ENCODE data around the gene GPX6. TPM values are rescaled to one million over a fixed set of nuclear protein-coding genes. Genes with fewer than 3 reads are reported as not detected.
A peak's percentile ranks its signal among the peaks of the same experiment; 100 is the strongest.

Gene GPX6
- total RNA-seq, 1 donor from 2014 or later, result not detected

DNA sequence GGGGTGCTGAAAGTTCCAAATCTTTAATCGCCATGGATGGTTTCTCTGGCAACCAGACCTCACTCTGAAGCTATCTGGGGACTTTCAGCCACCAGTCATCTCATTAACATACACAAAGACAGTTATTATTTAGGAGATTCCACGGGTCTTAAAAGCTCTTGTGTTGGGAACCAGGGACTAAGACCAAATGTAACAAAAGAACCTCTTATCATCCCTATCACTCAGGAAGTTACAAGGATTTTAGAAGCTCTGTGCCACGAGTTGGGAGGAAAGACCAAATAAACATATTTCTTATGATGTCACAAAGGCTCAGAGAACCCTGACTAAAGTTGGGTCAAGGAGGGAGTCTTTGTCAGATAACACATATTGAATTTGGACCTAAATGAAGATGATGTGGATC is 17.7 kb downstream of the GPX6 start:
- no peaks in the 10 kb centered on the region for H3K4me1 Mint-ChIP-seq (ENCODE audit: unreplicated experiment)
- H3K36me3 Mint-ChIP-seq (ENCODE audit: unreplicated experiment), result no peaks in the 10 kb centered on the region
- H3K27me3 Mint-ChIP-seq (ENCODE audit: unreplicated experiment), result peaks cover 14% of the 10 kb centered on the region
- no peak for TF ChIP-seq CTCF (IDR thresholded peaks at IDR 0.05)
- no peak overlapping the region for H3K27ac Mint-ChIP-seq (ENCODE audit: unreplicated experiment)
- H3K4me3 Mint-ChIP-seq (ENCODE audit: unreplicated experiment), result no peak overlapping the region
- H3K9me3 Mint-ChIP-seq (ENCODE audit: unreplicated experiment), result no peaks in the 10 kb centered on the region
- no peak for DNase-seq (ENCODE audit: extremely low spot score, unreplicated experiment)

DNA sequence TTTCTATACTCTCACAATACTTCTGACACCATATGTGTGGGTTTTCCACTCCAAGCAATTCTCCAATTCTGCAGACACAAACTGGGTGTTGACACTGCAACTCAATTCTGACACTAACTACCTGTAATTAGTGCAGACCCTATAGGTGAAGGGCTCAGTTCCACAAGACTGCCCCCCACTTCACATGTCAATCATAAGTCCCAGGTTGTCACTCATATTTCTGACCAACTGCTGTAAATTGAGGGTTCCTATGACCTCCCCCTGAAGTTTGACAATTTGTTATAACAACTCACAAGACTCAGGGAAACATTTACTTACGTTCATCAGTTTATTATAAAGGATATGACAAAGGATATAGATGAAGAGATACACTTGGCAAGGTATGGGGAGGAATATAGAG is 18.3 kb downstream of the GPX6 start:
- Mint-ChIP-seq H3K4me3 (ENCODE audit: unreplicated experiment) (no peak overlapping the region), H3K4me1 (ENCODE audit: unreplicated experiment) (no peaks in the 10 kb centered on the region), H3K9me3 (ENCODE audit: unreplicated experiment) (no peaks in the 10 kb centered on the region), H3K36me3 (ENCODE audit: unreplicated experiment) (no peaks in the 10 kb centered on the region), H3K27ac (ENCODE audit: unreplicated experiment) (no peak overlapping the region), H3K27me3 (ENCODE audit: unreplicated experiment) (peaks cover 20% of the 10 kb centered on the region)
- no peak for DNase-seq (ENCODE audit: extremely low spot score, unreplicated experiment)
- no peak for TF ChIP-seq CTCF (IDR thresholded peaks at IDR 0.05)

GRCh38 chr6:28496099-28496779 is 19.4 kb downstream of the GPX6 start:
- H3K4me1 Mint-ChIP-seq (ENCODE audit: unreplicated experiment), result no peaks in the 10 kb centered on the region
- no peak for DNase-seq (ENCODE audit: extremely low spot score, unreplicated experiment)
- no peaks in the 10 kb centered on the region for H3K36me3 Mint-ChIP-seq (ENCODE audit: unreplicated experiment)
- peaks cover 27% of the 10 kb centered on the region for H3K27me3 Mint-ChIP-seq (ENCODE audit: unreplicated experiment)
- no peaks in the 10 kb centered on the region for H3K9me3 Mint-ChIP-seq (ENCODE audit: unreplicated experiment)
- H3K4me3 Mint-ChIP-seq (ENCODE audit: unreplicated experiment), result no peak overlapping the region
- peak; percentile 32 for TF ChIP-seq CTCF (IDR thresholded peaks at IDR 0.05)
- H3K27ac Mint-ChIP-seq (ENCODE audit: unreplicated experiment), result no peak overlapping the region

GRCh38 chr6:28491984-28492317 is 23.6 kb downstream of the GPX6 start:
- Mint-ChIP-seq H3K9me3 (ENCODE audit: unreplicated experiment) (no peaks in the 10 kb centered on the region), H3K27me3 (ENCODE audit: unreplicated experiment) (peaks cover 37% of the 10 kb centered on the region), H3K27ac (ENCODE audit: unreplicated experiment) (no peak overlapping the region), H3K4me1 (ENCODE audit: unreplicated experiment) (peaks cover 16% of the 10 kb centered on the region), H3K36me3 (ENCODE audit: unreplicated experiment) (no peaks in the 10 kb centered on the region), H3K4me3 (ENCODE audit: unreplicated experiment) (no peak overlapping the region)
- no peak for TF ChIP-seq CTCF (IDR thresholded peaks at IDR 0.05)
- DNase-seq (ENCODE audit: extremely low spot score, unreplicated experiment), result no peak

DNA sequence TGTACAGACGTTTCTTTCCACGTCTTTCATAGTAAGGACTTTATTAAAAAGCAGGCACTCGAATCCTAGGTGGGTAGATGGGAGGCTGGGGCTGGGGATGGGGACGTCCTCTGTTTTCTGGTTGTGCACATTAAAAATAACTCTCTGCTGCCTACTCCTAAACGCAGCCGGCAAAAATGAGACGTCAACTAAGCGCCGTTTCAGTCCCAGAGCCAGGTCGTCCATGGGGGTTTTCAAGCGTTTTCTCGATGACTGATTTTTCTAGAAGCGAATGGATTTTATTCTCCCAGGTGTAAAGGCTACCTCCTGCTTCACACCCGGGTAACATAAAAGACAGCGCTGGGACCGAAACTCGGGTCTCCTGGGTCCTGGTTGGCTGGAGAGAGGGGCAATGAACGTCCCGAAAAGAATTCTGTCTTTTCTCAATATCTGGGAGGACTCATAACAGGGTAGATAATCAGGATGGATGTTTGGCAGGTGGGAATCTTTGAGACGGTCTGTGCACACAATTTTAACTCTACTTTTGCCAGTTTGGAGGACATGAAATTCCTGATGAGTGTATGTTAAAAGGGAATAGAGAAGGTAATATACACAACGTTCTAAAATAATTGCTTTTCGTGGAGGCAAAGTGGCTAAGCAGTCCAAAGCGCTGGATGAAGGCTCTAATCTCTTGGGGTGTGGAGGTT is 25.2 kb downstream of the GPX6 start:
- Mint-ChIP-seq H3K27me3 (ENCODE audit: unreplicated experiment) (peaks cover 43% of the 10 kb centered on the region), H3K9me3 (ENCODE audit: unreplicated experiment) (no peaks in the 10 kb centered on the region), H3K4me3 (ENCODE audit: unreplicated experiment) (peak overlapping the region; percentile 77), H3K4me1 (ENCODE audit: unreplicated experiment) (peaks cover 16% of the 10 kb centered on the region), H3K36me3 (ENCODE audit: unreplicated experiment) (no peaks in the 10 kb centered on the region), H3K27ac (ENCODE audit: unreplicated experiment) (peak overlapping the region; percentile 66)
- DNase-seq (ENCODE audit: extremely low spot score, unreplicated experiment), result no peak
- no peak for TF ChIP-seq CTCF (IDR thresholded peaks at IDR 0.05)
